Fibroblast of lung (primary cell): ENCODE results near the gene CHCHD10. TPM values are rescaled to one million over a fixed set of nuclear protein-coding genes. Genes with fewer than 3 reads are reported as not detected.

Experiments used
- DNase-seq, 2 donors: peaks; one replicate each; pipeline versions ENCODE4 v3.0.0 to v3.0.0-alpha.2; 2010; ENCODE audit warnings: low read depth in 2 of 2
- H2AFZ ChIP-seq: 2 replicates; pipeline ENCODE4 v1.5.1; 2012; ENCODE audit warnings: low read length, control low read depth, inconsistent platforms
- H3K27ac ChIP-seq: 2 replicates; pipeline ENCODE4 v1.5.1; 2011; ENCODE audit warnings: low read length, control low read depth; ENCODE audit not compliant: insufficient read depth
- H3K27me3 ChIP-seq: 2 replicates; pipeline ENCODE4 v1.5.1; 2011; ENCODE audit warnings: mild to moderate bottlenecking, low read length; ENCODE audit not compliant: control insufficient read depth, insufficient read depth
- H3K36me3 ChIP-seq: 2 replicates; pipeline ENCODE4 v1.5.1; 2011; ENCODE audit warnings: low read length; ENCODE audit not compliant: control insufficient read depth, insufficient read depth
- H3K4me1 ChIP-seq: 2 replicates; pipeline ENCODE4 v1.5.1; 2011; ENCODE audit warnings: low read length; ENCODE audit not compliant: control insufficient read depth, insufficient read depth; ENCODE audit errors: extremely low read depth
- H3K4me2 ChIP-seq: 2 replicates; pipeline ENCODE4 v1.5.1; 2011; ENCODE audit warnings: low read length, control low read depth; ENCODE audit not compliant: insufficient read depth; ENCODE audit errors: extremely low read depth
- H3K4me3 ChIP-seq, 4 experiments: fragments of 200-600 bp in 1 of 4; sonication (generic) in 1 of 4; replicated peaks in 1 of 4; 2 replicates each; pipeline ENCODE4 v1.5.1; 2011 to 2016; ENCODE audit warnings: low read length in 4 of 4, low read depth in 3 of 4, mild to moderate bottlenecking in 3 of 4, control low read depth in 2 of 4, inconsistent platforms in 1 of 4, mixed read lengths in 1 of 4; ENCODE audit not compliant: insufficient read depth in 1 of 4; ENCODE audit errors: control extremely low read depth in 1 of 4
- H3K79me2 ChIP-seq: 2 replicates; pipeline ENCODE4 v1.5.1; 2012; ENCODE audit warnings: mild to moderate bottlenecking, low read length, inconsistent platforms; ENCODE audit not compliant: control insufficient read depth, insufficient read depth
- H3K9ac ChIP-seq: 2 replicates; pipeline ENCODE4 v1.5.1; 2011; ENCODE audit warnings: mild to moderate bottlenecking, low read length, control low read depth; ENCODE audit not compliant: insufficient read depth
- H3K9me3 ChIP-seq: 2 replicates; pipeline ENCODE4 v1.5.1; 2012; ENCODE audit warnings: low read depth, low read length; ENCODE audit not compliant: control insufficient read depth, insufficient read depth
- H4K20me1 ChIP-seq: 2 replicates; pipeline ENCODE4 v1.5.1; 2011; ENCODE audit warnings: low read length; ENCODE audit not compliant: control insufficient read depth, insufficient read depth; ENCODE audit errors: extremely low read depth
- EZH2 ChIP-seq: IDR thresholded peaks from 2 replicates; pipeline ENCODE4 v1.5.1; 2012; ENCODE audit warnings: low read length, control low read depth, mild to moderate bottlenecking; ENCODE audit errors: missing control alignments
- polyA plus RNA-seq, 2 donors: library from polyadenylated mRNA; depleted of rRNA in 1 of 2; stranded (reverse) in 1 of 2; unstranded in 1 of 2; fragments of >200 nt; gene quantifications; 2 replicates each; pipeline ENCODE4 v1.2.1, GENCODE V29; 2011 to 2012; ENCODE audit warnings: missing spikeins in 1 of 2
- total RNA-seq: library from RNA; depleted of rRNA; stranded (reverse); fragments of >200 nt; gene quantifications from 2 replicates; pipeline ENCODE4 v1.2.1, GENCODE V29; 2014
- TF ChIP-seq, protein P1 (sequence below), 2 donors: IDR thresholded peaks in 1 of 2; conservative IDR thresholded peaks in 1 of 2; 1 replicate in 1 of 2; 2 replicates in 1 of 2; pipeline ENCODE4 v1.5.1; 2011 to 2012; ENCODE audit warnings: low read length in 2 of 2, control low read depth in 1 of 2, inconsistent platforms in 1 of 2, low read depth in 1 of 2, mild to moderate bottlenecking in 1 of 2

CHCHD10 gene
- total and polyA plus RNA-seq, 2 donors (not counting 1 experiment from before 2014, with no cell fraction given), result 5.4 to 11.4 TPM

DNA sequence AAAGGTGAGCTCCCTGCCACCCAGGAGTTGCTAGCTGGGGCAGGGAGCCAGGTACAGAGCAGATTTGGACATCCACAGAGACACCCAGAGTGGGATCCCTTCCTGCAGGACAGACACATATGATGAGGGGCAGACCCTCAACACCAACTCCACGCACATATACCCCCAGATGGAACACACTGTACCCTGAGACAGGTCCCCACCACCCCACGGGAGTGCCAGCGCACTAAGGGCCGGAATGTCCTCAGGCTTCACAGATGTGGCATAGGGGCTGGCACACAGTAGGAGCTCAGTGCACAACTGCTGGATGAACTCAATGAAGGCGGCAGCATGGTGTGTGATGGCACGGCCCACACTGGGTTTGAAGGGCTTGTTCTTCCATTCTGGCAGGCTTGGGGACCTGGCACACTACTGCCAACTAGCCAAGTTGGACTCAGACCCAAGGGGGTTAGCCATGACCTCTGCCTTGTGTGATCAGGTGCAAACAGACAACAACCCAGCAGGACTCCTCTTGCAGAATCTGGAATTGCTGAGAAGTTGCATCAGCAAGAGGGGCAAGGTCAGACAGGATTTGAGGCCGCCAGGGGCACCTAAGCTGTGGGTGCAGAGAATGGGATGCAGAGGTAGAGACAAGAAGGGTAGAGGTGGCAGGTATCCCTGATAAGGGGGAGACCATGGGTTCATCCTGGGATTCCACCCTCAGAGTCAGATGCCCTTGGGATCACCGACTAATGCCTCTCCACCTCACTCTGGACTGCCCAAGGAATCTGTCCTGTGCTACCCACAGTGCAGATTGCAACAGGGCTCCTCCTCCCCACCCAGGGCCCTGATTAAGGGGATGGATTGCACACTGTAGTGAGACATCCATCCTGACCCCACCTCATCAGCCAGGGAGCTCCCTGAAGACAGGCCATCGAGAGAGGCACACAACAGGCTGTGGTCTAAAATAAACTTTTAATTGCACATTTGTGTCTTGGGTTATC lies 2.6 kb downstream of the CHCHD10 start:
- H3K4me2 ChIP-seq, result no peak overlapping the region
- H3K4me1 ChIP-seq, result no peaks in the 10 kb centered on the region
- H2AFZ ChIP-seq, result no peak overlapping the region
- no peaks in the 10 kb centered on the region for H3K36me3 ChIP-seq
- DNase-seq, result no peak
- H3K9ac ChIP-seq, result no peak overlapping the region
- no peaks in the 10 kb centered on the region for H3K27me3 ChIP-seq
- no peaks in the 10 kb centered on the region for H3K79me2 ChIP-seq
- no peaks in the 10 kb centered on the region for H4K20me1 ChIP-seq
- no peak overlapping the region for H3K4me3 ChIP-seq
- no peak overlapping the region for H3K27ac ChIP-seq
- no peak for TF ChIP-seq EZH2
- TF ChIP-seq, protein P1, sequence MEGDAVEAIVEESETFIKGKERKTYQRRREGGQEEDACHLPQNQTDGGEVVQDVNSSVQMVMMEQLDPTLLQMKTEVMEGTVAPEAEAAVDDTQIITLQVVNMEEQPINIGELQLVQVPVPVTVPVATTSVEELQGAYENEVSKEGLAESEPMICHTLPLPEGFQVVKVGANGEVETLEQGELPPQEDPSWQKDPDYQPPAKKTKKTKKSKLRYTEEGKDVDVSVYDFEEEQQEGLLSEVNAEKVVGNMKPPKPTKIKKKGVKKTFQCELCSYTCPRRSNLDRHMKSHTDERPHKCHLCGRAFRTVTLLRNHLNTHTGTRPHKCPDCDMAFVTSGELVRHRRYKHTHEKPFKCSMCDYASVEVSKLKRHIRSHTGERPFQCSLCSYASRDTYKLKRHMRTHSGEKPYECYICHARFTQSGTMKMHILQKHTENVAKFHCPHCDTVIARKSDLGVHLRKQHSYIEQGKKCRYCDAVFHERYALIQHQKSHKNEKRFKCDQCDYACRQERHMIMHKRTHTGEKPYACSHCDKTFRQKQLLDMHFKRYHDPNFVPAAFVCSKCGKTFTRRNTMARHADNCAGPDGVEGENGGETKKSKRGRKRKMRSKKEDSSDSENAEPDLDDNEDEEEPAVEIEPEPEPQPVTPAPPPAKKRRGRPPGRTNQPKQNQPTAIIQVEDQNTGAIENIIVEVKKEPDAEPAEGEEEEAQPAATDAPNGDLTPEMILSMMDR (conservative IDR thresholded peaks at IDR 0.05 in 1 of 2, IDR thresholded peaks at IDR 0.05 in 1 of 2; ENCODE audit: low read depth in 1 of 2, low read length in 2 of 2), result no peak
- no peaks in the 10 kb centered on the region for H3K9me3 ChIP-seq

- no peaks in the 10 kb centered on the region for H3K79me2 ChIP-seq
- no peak for TF ChIP-seq EZH2
- TF ChIP-seq, protein P1 (conservative IDR thresholded peaks at IDR 0.05 in 1 of 2, IDR thresholded peaks at IDR 0.05 in 1 of 2; ENCODE audit: low read depth in 1 of 2, low read length in 2 of 2), result no peak
- H3K36me3 ChIP-seq, result no peaks in the 10 kb centered on the region
- no peak overlapping the region for H3K27ac ChIP-seq
- H4K20me1 ChIP-seq, result no peaks in the 10 kb centered on the region
- no peaks in the 10 kb centered on the region for H3K27me3 ChIP-seq
- no peaks in the 10 kb centered on the region for H3K9me3 ChIP-seq
- no peak overlapping the region for H3K9ac ChIP-seq
- no peak for DNase-seq
- no peaks in the 10 kb centered on the region for H3K4me1 ChIP-seq
- H3K4me3 ChIP-seq, result no peak overlapping the region
- H2AFZ ChIP-seq, result no peak overlapping the region
- peak overlapping the region; percentile 0 for H3K4me2 ChIP-seq
These were observed 3.8 kb downstream of the CHCHD10 start for GRCh38 chr22:23763954-23764353.

DNA sequence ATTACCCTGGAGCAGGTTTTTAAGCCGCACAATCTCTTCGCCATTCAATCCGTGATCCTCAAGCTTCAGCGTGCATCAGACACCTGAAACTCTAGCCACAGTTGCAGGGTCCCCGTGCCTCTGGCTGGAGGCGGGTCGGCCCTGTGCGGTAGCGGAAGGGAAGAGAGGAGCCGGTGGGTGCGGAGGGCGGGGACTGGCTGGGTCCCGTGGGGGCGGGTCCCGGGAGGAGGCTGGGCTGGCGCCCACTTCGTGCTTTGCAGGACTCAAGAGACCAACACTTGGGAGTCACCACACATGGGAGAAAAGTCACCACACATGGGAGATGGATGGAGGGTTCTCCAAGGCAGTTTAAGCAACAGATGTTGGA lies 4.2 kb downstream of the CHCHD10 start:
- no peak for TF ChIP-seq EZH2
- TF ChIP-seq, protein P1 (conservative IDR thresholded peaks at IDR 0.05 in 1 of 2, IDR thresholded peaks at IDR 0.05 in 1 of 2; ENCODE audit: low read depth in 1 of 2, low read length in 2 of 2), result no peak
- Histone ChIP-seq H3K9me3 (no peaks in the 10 kb centered on the region), H3K4me3 (peak overlapping the region in 2 of 4 experiments; percentile 9 to 35), H4K20me1 (no peaks in the 10 kb centered on the region), H3K4me1 (no peaks in the 10 kb centered on the region), H3K4me2 (peak overlapping the region; percentile 13), H3K27ac (no peak overlapping the region), H3K9ac (no peak overlapping the region), H3K27me3 (no peaks in the 10 kb centered on the region), H2AFZ (peak overlapping the region; percentile 41), H3K36me3 (no peaks in the 10 kb centered on the region), H3K79me2 (no peaks in the 10 kb centered on the region)
- no peak for DNase-seq
